OCI-LY1 (cell line): ENCODE measurements around the gene BACH2.
"Not testable (repeated sequence)": the region's sequence is repeated elsewhere in the genome, so short reads cannot be mapped to it uniquely, and the experiment has no call there.

Experiments
- H2AFZ ChIP-seq: fragments of 200-600 bp; sonication (generic), shearing (Covaris generic); 2 replicates; pipeline ENCODE4 v1.6.0; 2014; ENCODE audit warnings: antibody characterized with exemption, mild to moderate bottlenecking, low read length
- H3F3A ChIP-seq: fragments of 200-600 bp; sonication (generic), shearing (Covaris generic); 2 replicates; pipeline ENCODE4 v1.6.0; 2014; ENCODE audit warnings: mild to moderate bottlenecking, antibody characterized with exemption, low read length, moderate library complexity; ENCODE audit not compliant: insufficient read depth
- H3K27ac ChIP-seq: fragments of 200-600 bp; sonication (generic); 2 replicates; pipeline ENCODE4 v1.5.1; 2014; ENCODE audit warnings: low read length, mixed run types, mild to moderate bottlenecking, low read depth; ENCODE audit not compliant: poor library complexity, severe bottlenecking
- H3K27me3 ChIP-seq: fragments of 200-600 bp; sonication (generic); 2 replicates; pipeline ENCODE4 v1.6.0; 2014; ENCODE audit warnings: antibody characterized with exemption, mild to moderate bottlenecking, low read length, moderate library complexity; ENCODE audit not compliant: insufficient read depth
- H3K36me3 ChIP-seq: fragments of 200-600 bp; sonication (generic); 2 replicates; pipeline ENCODE4 v1.6.1; 2014; ENCODE audit warnings: mild to moderate bottlenecking, antibody characterized with exemption, low read length, moderate library complexity, mixed read lengths; ENCODE audit not compliant: insufficient read depth
- H3K4me1 ChIP-seq: fragments of 200-600 bp; sonication (generic); 2 replicates; pipeline ENCODE4 v1.5.1; 2014; ENCODE audit warnings: mild to moderate bottlenecking, low read length, moderate library complexity; ENCODE audit not compliant: insufficient read depth, severe bottlenecking
- H3K4me2 ChIP-seq: fragments of 200-600 bp; sonication (generic), shearing (Covaris generic); 2 replicates; pipeline ENCODE4 v1.6.1; 2014; ENCODE audit warnings: low read length
- H3K4me3 ChIP-seq: fragments of 200-600 bp; sonication (generic); 2 replicates; pipeline ENCODE4 v1.5.1; 2014; ENCODE audit warnings: low read length, low read depth, mild to moderate bottlenecking, mixed read lengths; ENCODE audit not compliant: poor library complexity, severe bottlenecking
- H3K79me2 ChIP-seq: fragments of 200-600 bp; shearing (Covaris generic); 2 replicates; pipeline ENCODE4 v1.6.1; 2016; ENCODE audit warnings: mixed run types, low read length, mixed read lengths; ENCODE audit not compliant: insufficient read depth
- H3K9ac ChIP-seq: fragments of 200-600 bp; sonication (generic), shearing (Covaris generic); 2 replicates; pipeline ENCODE4 v1.6.1; 2014; ENCODE audit warnings: mild to moderate bottlenecking, low read length, mixed read lengths
- H3K9me2 ChIP-seq: fragments of 200-600 bp; sonication (generic), shearing (Covaris generic); 2 replicates; pipeline ENCODE4 v1.6.1; 2014; ENCODE audit warnings: low read depth, mild to moderate bottlenecking, low read length, mixed read lengths
- H3K9me3 ChIP-seq: fragments of 200-600 bp; shearing (Covaris generic); 2 replicates; pipeline ENCODE4 v1.6.1; 2014; ENCODE audit warnings: low read length, mixed read lengths
- H4K20me1 ChIP-seq: fragments of 200-600 bp; sonication (generic), shearing (Covaris generic); 2 replicates; pipeline ENCODE4 v1.6.0; 2016; ENCODE audit warnings: mild to moderate bottlenecking, low read length; ENCODE audit not compliant: insufficient read depth
- CTCF ChIP-seq: fragments of 200-600 bp; sonication (generic), shearing (Covaris generic); IDR thresholded peaks from 2 replicates; pipeline ENCODE4 v1.5.1; 2017; ENCODE audit warnings: mild to moderate bottlenecking, antibody characterized with exemption, low read length, moderate library complexity, mixed read lengths
- EZH2 ChIP-seq: fragments of 200-600 bp; sonication (generic), shearing (Covaris generic); IDR thresholded peaks from 2 replicates; pipeline ENCODE4 v1.8.0; 2017; ENCODE audit warnings: borderline replicate concordance, mixed run types, mild to moderate bottlenecking, antibody characterized with exemption, low read length, moderate library complexity, mixed read lengths

Gene BACH2

GRCh38 chr6:90135667-90136066 is 161.0 kb downstream of the BACH2 start:
- H3K9ac ChIP-seq: no peak overlapping the region
- no peak overlapping the region for H3K4me2 ChIP-seq

GRCh38 chr6:90133664-90134063 is 163.0 kb downstream of the BACH2 start:
- H3K9me2 ChIP-seq, H3K4me2 ChIP-seq, H3K9ac ChIP-seq, H3K27me3 ChIP-seq, H3K4me3 ChIP-seq, H3K9me3 ChIP-seq, H3F3A ChIP-seq, H3K27ac ChIP-seq, H4K20me1 ChIP-seq, H2AFZ ChIP-seq: not testable (repeated sequence)
- Histone ChIP-seq H3K4me1 (peaks cover 66% of the 10 kb centered on the region), H3K36me3 (peaks cover 69% of the 10 kb centered on the region), H3K79me2 (peaks cover 75% of the 10 kb centered on the region)

More at GRCh38 chr6:90135667-90136066, 161.0 kb downstream of the BACH2 start:
- H3K79me2 ChIP-seq: peaks cover 87% of the 10 kb centered on the region
- H3F3A ChIP-seq: 0 out of 2 replicates have a peak, but pooled peaks cover 6% of the 10 kb centered on the region
- H3K9me3 ChIP-seq: no peaks in the 10 kb centered on the region
- no peaks in the 10 kb centered on the region for H3K27me3 ChIP-seq
- TF ChIP-seq EZH2: no peak
- no peak for TF ChIP-seq CTCF
- no peak overlapping the region for H3K4me3 ChIP-seq
- H4K20me1 ChIP-seq: no peaks in the 10 kb centered on the region
- H3K36me3 ChIP-seq: peaks cover 78% of the 10 kb centered on the region
- H3K4me1 ChIP-seq: peaks cover 85% of the 10 kb centered on the region
- H3K27ac ChIP-seq: peak overlapping the region; percentile 54
- no peaks in the 10 kb centered on the region for H3K9me2 ChIP-seq
- H2AFZ ChIP-seq: no peak overlapping the region

- no peak overlapping the region for H3K9ac ChIP-seq
- peaks cover 70% of the 10 kb centered on the region for H3K79me2 ChIP-seq
- no peaks in the 10 kb centered on the region for H3K9me3 ChIP-seq
- H3K4me1 ChIP-seq: peaks cover 64% of the 10 kb centered on the region
- H3F3A ChIP-seq: 0 out of 2 replicates have a peak, but pooled peaks cover 6% of the 10 kb centered on the region
- no peak overlapping the region for H2AFZ ChIP-seq
- no peaks in the 10 kb centered on the region for H3K9me2 ChIP-seq
- no peaks in the 10 kb centered on the region for H3K27me3 ChIP-seq
- no peak overlapping the region for H3K4me3 ChIP-seq
- H4K20me1 ChIP-seq: no peaks in the 10 kb centered on the region
- peak overlapping the region; percentile 66 for H3K27ac ChIP-seq
- H3K36me3 ChIP-seq: peaks cover 70% of the 10 kb centered on the region
- no peak for TF ChIP-seq CTCF
- no peak for TF ChIP-seq EZH2
- no peak overlapping the region; the same call in 1 of the 2 replicates for H3K4me2 ChIP-seq
Measured at GRCh38 chr6:90131614-90132423, 164.8 kb downstream of the BACH2 start.
